Liver (tissue), 9 donors: Measurements from ENCODE around the gene FOXO3. TPM values are rescaled to one million over a fixed set of nuclear protein-coding genes. Genes with fewer than 3 reads are reported as not detected.

Experiments used
- DNase-seq: peaks from one replicate; pipeline ENCODE4 v3.0.0-alpha.2; 2017; ENCODE audit warnings: low spot score
- H3K27ac ChIP-seq, 2 donors: one replicate each; pipeline ENCODE4 v1.7.0; 2013; ENCODE audit warnings: inconsistent platforms in 2 of 2, low read length in 2 of 2, control low read depth in 1 of 2, low read depth in 1 of 2, mild to moderate bottlenecking in 1 of 2
- H3K27me3 ChIP-seq, 4 donors: one replicate each; pipeline versions ENCODE4 v1.6.1 to v1.7.0; 2013; ENCODE audit warnings: low read length in 3 of 4, inconsistent platforms in 1 of 4, mild to moderate bottlenecking in 1 of 4, moderate library complexity in 1 of 4; ENCODE audit not compliant: control insufficient read depth in 4 of 4, insufficient read depth in 4 of 4
- H3K36me3 ChIP-seq, 4 donors: one replicate each; pipeline versions ENCODE4 v1.6.1 to v1.7.0; 2013; ENCODE audit warnings: low read length in 3 of 4, mild to moderate bottlenecking in 3 of 4, low read depth in 1 of 4, moderate library complexity in 1 of 4; ENCODE audit not compliant: control insufficient read depth in 4 of 4, insufficient read depth in 3 of 4
- H3K4me1 ChIP-seq, 4 donors: one replicate each; pipeline versions ENCODE4 v1.6.1 to v1.7.0; 2013; ENCODE audit warnings: low read length in 3 of 4, mild to moderate bottlenecking in 3 of 4, moderate library complexity in 1 of 4; ENCODE audit not compliant: control insufficient read depth in 4 of 4, insufficient read depth in 4 of 4
- H3K4me3 ChIP-seq, 3 donors: one replicate each; pipeline versions ENCODE4 v1.6.1 to v1.7.0; 2013; ENCODE audit warnings: low read length in 3 of 3, control low read depth in 1 of 3, low read depth in 1 of 3, mild to moderate bottlenecking in 1 of 3
- H3K9ac ChIP-seq, 2 donors: one replicate each; pipeline ENCODE4 v1.7.0; 2013; ENCODE audit warnings: low read length in 2 of 2, mild to moderate bottlenecking in 2 of 2, moderate library complexity in 2 of 2, control low read depth in 1 of 2, low read depth in 1 of 2
- H3K9me3 ChIP-seq, 4 donors: one replicate each; pipeline versions ENCODE4 v1.6.1 to v1.7.0; 2013; ENCODE audit warnings: low read length in 3 of 4; ENCODE audit not compliant: control insufficient read depth in 4 of 4
- ATF3 ChIP-seq: IDR thresholded peaks from 2 replicates; pipeline ENCODE4 v1.6.1; 2016; ENCODE audit warnings: antibody characterized with exemption
- CTCF ChIP-seq: fragments of 150-350 bp; IDR thresholded peaks from 2 replicates; pipeline ENCODE4 v1.5.1; 2017; ENCODE audit warnings: improper control_type of control experiment, low read depth, low read length; ENCODE audit not compliant: missing input control
- EGR1 ChIP-seq, 2 donors: IDR thresholded peaks; 2 replicates each; pipeline ENCODE4 v1.6.1; 2016 to 2018; ENCODE audit warnings: antibody characterized with exemption in 2 of 2, low read depth in 2 of 2
- FOXA1 ChIP-seq: IDR thresholded peaks from 2 replicates; pipeline ENCODE4 v1.6.1; 2016; ENCODE audit warnings: antibody characterized with exemption
- FOXA2 ChIP-seq: IDR thresholded peaks from 2 replicates; pipeline ENCODE4 v1.6.1; 2016; ENCODE audit warnings: antibody characterized with exemption
- GABPA ChIP-seq, 2 donors: IDR thresholded peaks in 1 of 2; conservative IDR thresholded peaks in 1 of 2; 2 replicates each; pipeline ENCODE4 v1.6.1; 2016; ENCODE audit warnings: antibody characterized with exemption in 2 of 2, mild to moderate bottlenecking in 1 of 2, moderate library complexity in 1 of 2
- HNF4A ChIP-seq, 2 donors: conservative IDR thresholded peaks; 2 replicates each; pipeline ENCODE4 v1.6.1; 2016; ENCODE audit warnings: antibody characterized with exemption in 2 of 2, mild to moderate bottlenecking in 2 of 2
- HNF4G ChIP-seq: IDR thresholded peaks from 2 replicates; pipeline ENCODE4 v1.6.1; 2016; ENCODE audit warnings: antibody characterized with exemption
- JUND ChIP-seq, 2 donors: IDR thresholded peaks; 2 replicates each; pipeline ENCODE4 v1.6.1; 2016; ENCODE audit warnings: antibody characterized with exemption in 2 of 2
- MAX ChIP-seq: IDR thresholded peaks from 2 replicates; pipeline ENCODE4 v1.6.1; 2016; ENCODE audit warnings: antibody characterized with exemption
- RAD21 ChIP-seq, 2 donors: IDR thresholded peaks; 2 replicates each; pipeline ENCODE4 v1.6.1; 2016; ENCODE audit warnings: antibody characterized with exemption in 2 of 2, mild to moderate bottlenecking in 2 of 2
- REST ChIP-seq: IDR thresholded peaks from 2 replicates; pipeline ENCODE4 v1.6.1; 2016; ENCODE audit warnings: antibody characterized with exemption, mild to moderate bottlenecking
- RXRA ChIP-seq, 2 donors: IDR thresholded peaks; 2 replicates each; pipeline ENCODE4 v1.6.1; 2017 to 2018; ENCODE audit warnings: antibody characterized with exemption in 2 of 2, mild to moderate bottlenecking in 1 of 2
- SP1 ChIP-seq: IDR thresholded peaks from 2 replicates; pipeline ENCODE4 v1.6.1; 2018; ENCODE audit warnings: antibody characterized with exemption, mild to moderate bottlenecking
- TAF1 ChIP-seq: conservative IDR thresholded peaks from 2 replicates; pipeline ENCODE4 v1.6.1; 2016; ENCODE audit warnings: antibody characterized with exemption, mild to moderate bottlenecking
- WGBS: extraction: QIAGEN DNeasy Blood & Tissue Kit; methylation state at CpG from one replicate; pipeline ENCODE4 v1.1.7; 2013; 5-methylcytosine and 5-hydroxymethylcytosine counted together
- polyA plus RNA-seq, 2 donors: library from polyadenylated mRNA; stranded (reverse) in 1 of 2; unstranded in 1 of 2; fragments of 200-250 nt in 1 of 2; fragments of >200 nt in 1 of 2; fragmentation: Nextera tagmentation in 1 of 2; extraction: Ambion mirVana in 1 of 2; gene quantifications; one replicate each; pipeline versions ENCODE4 v1.2.1 to v1.2.3, GENCODE V29; 2013 to 2015
- total RNA-seq, 2 donors: library from RNA; depleted of rRNA; stranded (reverse); fragments of >200 nt; gene quantifications; one replicate each; pipeline ENCODE4 v1.2.3, GENCODE V29; 2014
- donor health status: healthy.
- donor health status: healthy.
- donor health status: healthy.
- donor health status: healthy.
- donor health status: healthy.

The FOXO3 gene
- total and polyA plus RNA-seq, 4 donors: 6.0 to 72.2 (median 17.3) TPM

- WGBS: 90% methylated on average over 7 of the region's 7 CpGs
- H3K9ac ChIP-seq: no peak overlapping the region
- DNase-seq: no peak
- no peaks in the 10 kb centered on the region for H3K27me3 ChIP-seq
- TF ChIP-seq HNF4A (conservative IDR thresholded peaks at IDR 0.05) (no peak), EGR1 (IDR thresholded peaks at IDR 0.05; ENCODE audit: low read depth in 2 of 2) (no peak), CTCF (no peak), TAF1 (no peak), GABPA (IDR thresholded peaks at IDR 0.05 in 1 of 2, conservative IDR thresholded peaks at IDR 0.05 in 1 of 2) (no peak)
- no peak overlapping the region for H3K4me3 ChIP-seq
- no peak overlapping the region for H3K27ac ChIP-seq
- H3K4me1 ChIP-seq: peaks cover 0 to 9% (median 2%) of the 10 kb centered on the region in 4 donors
- H3K9me3 ChIP-seq: no peaks in the 10 kb centered on the region
- H3K36me3 ChIP-seq: no peaks in the 10 kb centered on the region
Measured at GRCh38 chr6:108543175-108543940, 17.4 kb upstream of the FOXO3 start.

- no peak for DNase-seq
- H3K9ac ChIP-seq: no peak overlapping the region
- WGBS: 79% methylated on average over 3 of the region's 3 CpGs
- TF ChIP-seq JUND (IDR thresholded peaks at IDR 0.05): no peak
- no peak for TF ChIP-seq RXRA (IDR thresholded peaks at IDR 0.05)
- no peak for TF ChIP-seq GABPA (IDR thresholded peaks at IDR 0.05 in 1 of 2, conservative IDR thresholded peaks at IDR 0.05 in 1 of 2)
- no peak for TF ChIP-seq FOXA2
- TF ChIP-seq HNF4G: no peak
- no peak for TF ChIP-seq MAX
- TF ChIP-seq EGR1 (IDR thresholded peaks at IDR 0.05; ENCODE audit: low read depth in 2 of 2): no peak
- TF ChIP-seq FOXA1: no peak
- TF ChIP-seq SP1: no peak
- TF ChIP-seq REST: no peak
- TF ChIP-seq RAD21 (IDR thresholded peaks at IDR 0.05): no peak
- TF ChIP-seq TAF1: no peak
- TF ChIP-seq ATF3: no peak
- TF ChIP-seq HNF4A (conservative IDR thresholded peaks at IDR 0.05): no peak
- H3K27ac ChIP-seq: no peak overlapping the region
- no peaks in the 10 kb centered on the region for H3K9me3 ChIP-seq
- no peaks in the 10 kb centered on the region for H3K27me3 ChIP-seq
- H3K36me3 ChIP-seq: no peaks in the 10 kb centered on the region
- no peak overlapping the region for H3K4me3 ChIP-seq
- peaks cover 0 to 9% (median 2%) of the 10 kb centered on the region in 4 donors for H3K4me1 ChIP-seq
Measured at GRCh38 chr6:108544606-108545005, 16.1 kb upstream of the FOXO3 start.
